GM18519 (cell line): ENCODE data around the gene FAHD2B.
A peak's percentile ranks its signal among the peaks of the same experiment; 100 is the strongest.
"Not testable (repeated sequence)": the region's sequence is repeated elsewhere in the genome, so short reads cannot be mapped to it uniquely, and the experiment has no call there.

ENCODE experiments used
- ATAC-seq: cut with Tn5 transposase; IDR thresholded peaks from one replicate; pipeline ENCODE4 v1.9.1; 2021; ENCODE audit warnings: mild to moderate bottlenecking, moderate library complexity; ENCODE audit not compliant: unreplicated experiment, low FRiP score

Gene FAHD2B, protein sequence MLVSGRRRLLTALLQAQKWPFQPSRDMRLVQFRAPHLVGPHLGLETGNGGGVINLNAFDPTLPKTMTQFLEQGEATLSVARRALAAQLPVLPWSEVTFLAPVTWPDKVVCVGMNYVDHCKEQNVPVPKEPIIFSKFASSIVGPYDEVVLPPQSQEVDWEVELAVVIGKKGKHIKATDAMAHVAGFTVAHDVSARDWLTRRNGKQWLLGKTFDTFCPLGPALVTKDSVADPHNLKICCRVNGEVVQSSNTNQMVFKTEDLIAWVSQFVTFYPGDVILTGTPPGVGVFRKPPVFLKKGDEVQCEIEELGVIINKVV

DNA sequence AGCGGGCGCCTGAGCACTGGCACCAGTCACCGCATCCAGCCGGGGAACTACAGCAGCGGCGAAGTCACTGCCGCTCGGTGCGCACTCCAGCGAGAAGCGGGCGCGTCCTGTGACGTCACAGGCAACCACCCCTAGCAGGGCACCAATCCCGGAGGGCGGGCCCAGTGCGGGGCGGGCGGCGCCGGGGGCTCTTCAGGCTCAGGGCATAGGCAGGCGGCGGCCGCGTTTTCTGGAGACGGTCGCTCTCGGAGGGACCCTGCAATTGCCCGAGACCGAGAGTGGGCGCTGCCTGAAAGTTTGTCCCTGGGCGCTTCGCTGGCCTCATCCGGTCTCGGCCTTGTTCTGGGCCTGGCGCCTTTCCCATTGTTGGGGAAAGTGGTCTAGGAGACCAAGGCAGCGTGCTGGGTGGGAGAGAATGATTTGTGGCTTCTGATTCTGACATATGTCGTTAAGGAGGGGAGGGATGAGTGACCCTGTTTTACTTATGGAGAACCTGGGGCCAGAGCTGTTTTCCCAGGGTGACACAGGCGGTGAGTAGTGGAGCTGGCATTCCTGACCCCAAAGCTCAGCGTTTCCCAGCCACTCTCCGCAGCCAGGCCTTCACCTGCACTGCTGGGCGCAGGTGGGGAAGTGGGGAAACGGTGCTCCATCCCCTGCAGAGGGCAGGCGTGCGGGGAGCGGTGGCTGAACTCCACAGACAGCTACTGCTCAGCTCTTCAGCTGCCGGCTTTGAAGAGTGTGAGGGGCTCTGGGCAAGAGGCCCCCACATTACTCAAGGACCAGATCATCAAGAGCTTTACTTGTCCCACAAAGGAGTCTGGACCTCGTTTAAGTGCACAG lies at the start of gene FAHD2B:
Gene FAHD2B, minus strand, starts transcription at position 111 of the 840 bp plus-strand sequence. CDS start 3,176 bp downstream, outside the sequence.
- ATAC-seq: peak; percentile 60

DNA sequence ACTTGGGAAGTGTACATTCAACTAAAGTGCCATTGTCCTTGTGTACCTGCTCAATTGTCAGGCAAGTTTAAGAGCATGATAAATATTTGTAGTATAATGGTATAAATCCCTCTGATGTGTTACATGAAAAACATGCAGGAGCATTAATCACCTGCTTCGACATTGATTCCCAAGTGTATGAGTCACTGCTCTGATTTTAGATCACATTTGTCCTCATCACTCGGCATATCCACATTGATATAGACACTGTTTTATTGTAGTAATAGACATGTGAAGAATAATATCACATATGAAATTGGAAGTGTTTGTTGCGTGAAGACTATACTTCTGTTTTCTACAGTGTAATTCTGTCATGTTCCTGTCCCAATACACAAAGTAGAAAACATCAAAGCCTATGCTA lies 49.3 kb upstream of the FAHD2B start:
- ATAC-seq: not testable (repeated sequence)

DNA sequence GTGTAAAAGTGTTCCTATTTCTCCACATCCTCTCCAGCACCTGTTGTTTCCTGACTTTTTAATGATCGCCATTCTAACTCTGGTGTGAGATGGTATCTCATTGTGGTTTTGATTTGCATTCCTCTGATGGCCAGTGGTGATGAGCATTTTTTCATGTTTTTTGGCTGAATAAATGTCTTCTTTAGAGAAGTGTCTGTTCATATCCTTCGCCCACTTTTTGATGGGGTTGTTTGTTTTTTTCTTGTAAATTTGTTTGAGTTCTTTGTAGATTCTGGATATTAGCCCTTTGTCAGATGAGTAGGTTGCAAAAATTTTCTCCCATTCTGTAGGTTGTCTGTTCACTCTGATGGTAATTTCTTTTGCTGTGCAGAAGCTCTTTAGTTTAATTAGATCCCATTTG lies 34.4 kb upstream of the FAHD2B start:
- ATAC-seq: not testable (repeated sequence)

DNA sequence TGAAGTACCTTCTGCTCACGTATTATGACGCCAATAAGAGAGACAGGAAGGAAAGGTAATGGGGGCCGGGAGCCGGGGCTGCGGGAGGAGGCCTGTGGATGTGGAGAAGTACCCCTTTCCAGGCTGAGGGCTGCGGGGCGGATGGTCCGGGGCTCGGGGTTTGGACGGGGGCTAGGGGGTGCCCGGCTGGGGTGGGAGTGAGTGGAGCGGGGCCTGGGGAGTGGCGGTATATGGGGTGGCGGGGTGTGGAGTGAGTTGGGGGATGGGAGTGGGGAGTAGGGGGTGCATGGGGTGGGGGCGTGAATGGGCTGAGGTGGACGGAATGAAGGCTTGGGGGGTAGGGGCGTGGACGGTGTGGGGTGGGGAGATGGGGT lies 19.2 kb upstream of the FAHD2B start:
- not testable (repeated sequence) for ATAC-seq

DNA sequence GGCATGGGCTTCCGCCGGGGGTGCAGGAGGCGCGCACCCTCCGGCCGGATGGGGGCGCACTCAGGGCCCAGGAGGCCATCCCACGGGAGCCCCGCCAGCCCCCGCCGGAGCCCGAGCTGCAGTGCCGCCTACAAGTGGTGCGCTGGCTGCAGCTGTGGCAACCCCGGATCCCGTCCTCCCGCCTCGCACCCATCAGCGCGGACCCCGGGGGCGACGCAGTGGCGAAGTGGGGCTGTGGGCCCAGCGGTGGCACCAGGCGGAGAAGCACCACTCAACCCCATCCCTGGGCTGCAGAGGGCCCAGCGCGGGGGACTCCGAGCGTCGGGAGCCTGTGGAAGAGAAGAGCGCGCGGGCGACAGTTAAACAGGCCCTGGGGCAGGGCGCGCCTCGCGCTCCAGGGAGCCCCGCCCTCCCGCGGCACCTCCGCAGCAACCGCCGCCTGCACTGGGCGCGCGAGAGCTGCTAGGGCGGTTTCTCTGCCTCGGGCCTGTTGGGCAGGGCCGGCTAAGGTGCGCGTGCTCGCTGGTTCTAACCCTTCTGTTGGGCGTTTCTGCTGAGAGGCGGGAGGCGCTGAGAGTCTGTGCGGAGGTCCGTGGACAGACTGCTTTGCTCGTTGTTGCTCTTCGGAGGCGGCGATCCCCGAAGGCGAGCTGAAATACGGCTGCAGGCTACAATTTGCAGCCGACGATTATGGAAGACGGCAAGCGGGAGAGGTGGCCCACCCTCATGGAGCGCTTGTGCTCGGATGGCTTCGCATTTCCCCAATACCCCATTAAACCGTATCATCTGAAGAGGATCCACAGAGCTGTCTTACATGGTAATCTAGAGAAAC lies 18.6 kb upstream of the FAHD2B start, which contains the start of gene ANKRD36:
Gene ANKRD36, plus strand, starts transcription at position 104 of the 832 bp plus-strand sequence. Its CDS starts 587 bp downstream, at position 691.
- peak; percentile 85 for ATAC-seq

DNA sequence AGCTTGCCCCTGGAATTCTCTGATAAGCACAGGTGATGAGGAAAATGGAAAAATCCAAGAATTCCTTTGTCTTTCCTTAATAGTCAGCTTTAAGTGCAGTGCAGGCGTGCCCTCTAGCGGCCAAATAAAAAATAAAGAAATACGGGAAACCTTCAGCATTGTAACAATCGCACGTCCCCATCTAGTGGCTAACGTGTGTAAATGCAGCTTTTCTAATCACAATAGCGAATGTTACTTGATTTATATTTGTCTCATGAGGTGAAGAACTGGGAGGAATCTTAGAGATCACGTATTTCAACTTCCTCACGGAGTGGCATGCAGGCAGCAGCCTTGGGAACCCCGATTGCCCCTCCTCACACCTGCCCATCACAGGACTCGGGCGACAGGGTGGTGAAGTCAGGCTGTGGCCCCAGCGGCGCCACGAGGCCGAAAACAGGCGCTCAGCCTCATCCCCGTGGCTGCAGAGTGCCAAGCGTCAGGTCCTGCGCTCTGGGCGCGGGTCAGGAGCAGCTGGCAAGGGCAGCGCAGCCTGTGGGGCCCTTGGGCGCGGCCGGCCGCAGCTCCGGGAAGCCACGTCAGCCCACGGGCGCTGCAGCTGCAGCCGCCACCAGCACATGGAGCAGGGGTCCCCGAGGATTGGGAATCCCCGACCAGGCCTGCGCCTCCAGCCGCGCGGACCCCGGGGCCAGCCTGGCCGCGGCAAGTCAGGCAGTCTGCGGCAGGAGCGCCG lies 17.8 kb upstream of the FAHD2B start:
- peak; percentile 35 for ATAC-seq

DNA sequence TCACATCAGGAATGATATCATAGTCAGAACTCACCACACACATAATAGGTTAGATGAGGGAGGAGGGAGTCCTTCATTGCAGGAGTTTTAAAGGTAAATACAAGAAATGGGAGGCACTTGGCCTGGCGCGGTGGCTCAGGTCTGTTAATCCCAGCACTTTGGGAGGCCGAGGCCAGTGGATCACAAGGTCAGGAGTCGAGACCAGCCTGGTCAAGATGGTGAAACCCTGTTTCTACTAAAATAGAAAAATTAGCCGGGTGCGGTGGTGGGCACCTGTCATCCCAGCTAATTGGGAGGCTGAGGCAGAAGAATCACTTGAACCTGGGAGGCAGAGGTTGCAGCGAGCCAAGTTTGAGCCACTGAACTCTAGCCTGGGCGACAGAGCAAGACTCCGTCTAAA lies 16.6 kb upstream of the FAHD2B start:
- not testable (repeated sequence) for ATAC-seq

DNA sequence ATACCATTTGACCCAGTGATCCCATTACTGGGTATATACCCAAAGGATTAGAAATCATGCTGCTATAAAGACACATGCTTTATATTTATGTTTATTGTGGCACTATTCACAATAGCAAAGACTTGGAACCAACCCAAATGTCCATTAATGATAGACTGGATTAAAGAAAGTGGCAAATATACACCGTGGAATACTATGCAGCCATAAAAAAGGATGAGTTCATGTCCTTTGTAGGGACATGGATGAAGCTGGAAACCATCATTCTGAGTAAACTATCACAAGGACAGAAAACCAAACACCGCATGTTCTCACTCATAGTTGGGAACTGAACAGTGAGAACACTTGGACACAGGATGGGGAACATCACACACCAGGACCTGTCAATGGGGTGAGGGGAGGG lies 12.2 kb upstream of the FAHD2B start:
- not testable (repeated sequence) for ATAC-seq

DNA sequence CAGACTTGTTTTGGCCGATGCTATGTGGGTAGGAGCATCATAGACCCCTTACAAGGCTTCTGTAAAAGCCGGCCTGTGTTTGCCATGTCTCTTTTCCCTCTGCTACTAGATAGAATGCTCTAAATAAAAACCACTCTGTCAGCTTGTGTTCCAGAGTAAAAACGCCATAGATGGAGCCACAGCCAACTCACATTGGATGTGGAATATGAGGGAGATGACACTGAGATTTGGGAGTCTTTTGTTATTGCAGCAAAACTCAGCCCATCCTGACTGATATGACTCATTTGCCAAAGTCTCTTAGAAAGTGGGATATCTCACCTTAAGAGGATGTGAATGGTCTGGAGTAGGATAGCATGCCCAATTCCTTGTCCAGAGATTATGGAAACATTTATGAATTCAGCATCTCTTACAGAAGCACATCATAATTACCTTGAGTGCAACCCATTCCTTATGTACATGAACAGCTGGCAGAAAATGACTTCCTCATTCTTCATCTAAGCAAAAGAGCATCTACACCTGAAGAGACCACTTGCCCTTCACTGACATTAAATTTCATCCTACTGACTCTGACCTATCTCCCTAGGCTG lies 4.2 kb upstream of the FAHD2B start:
- not testable (repeated sequence) for ATAC-seq

DNA sequence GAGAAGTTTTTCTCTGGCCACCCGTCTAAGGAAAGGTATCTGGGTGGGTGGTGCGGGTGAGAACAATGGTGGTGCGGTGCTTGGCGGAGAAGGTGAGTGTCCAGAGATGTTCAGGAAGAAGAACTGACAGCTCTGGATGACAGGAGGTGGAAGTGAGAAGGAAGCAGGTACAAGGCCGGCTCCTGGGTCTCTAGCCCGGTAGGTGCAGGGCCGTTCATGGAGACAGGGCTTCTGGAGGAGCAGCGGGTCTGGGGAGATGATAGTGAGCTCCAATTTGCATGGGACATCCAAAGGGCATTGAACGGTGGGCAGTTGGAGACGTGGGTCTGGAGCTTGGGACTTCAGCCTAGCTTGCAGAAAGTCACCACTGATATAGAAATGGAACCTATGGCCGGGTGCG lies 979 bp upstream of the FAHD2B start:
- no peak for ATAC-seq

DNA sequence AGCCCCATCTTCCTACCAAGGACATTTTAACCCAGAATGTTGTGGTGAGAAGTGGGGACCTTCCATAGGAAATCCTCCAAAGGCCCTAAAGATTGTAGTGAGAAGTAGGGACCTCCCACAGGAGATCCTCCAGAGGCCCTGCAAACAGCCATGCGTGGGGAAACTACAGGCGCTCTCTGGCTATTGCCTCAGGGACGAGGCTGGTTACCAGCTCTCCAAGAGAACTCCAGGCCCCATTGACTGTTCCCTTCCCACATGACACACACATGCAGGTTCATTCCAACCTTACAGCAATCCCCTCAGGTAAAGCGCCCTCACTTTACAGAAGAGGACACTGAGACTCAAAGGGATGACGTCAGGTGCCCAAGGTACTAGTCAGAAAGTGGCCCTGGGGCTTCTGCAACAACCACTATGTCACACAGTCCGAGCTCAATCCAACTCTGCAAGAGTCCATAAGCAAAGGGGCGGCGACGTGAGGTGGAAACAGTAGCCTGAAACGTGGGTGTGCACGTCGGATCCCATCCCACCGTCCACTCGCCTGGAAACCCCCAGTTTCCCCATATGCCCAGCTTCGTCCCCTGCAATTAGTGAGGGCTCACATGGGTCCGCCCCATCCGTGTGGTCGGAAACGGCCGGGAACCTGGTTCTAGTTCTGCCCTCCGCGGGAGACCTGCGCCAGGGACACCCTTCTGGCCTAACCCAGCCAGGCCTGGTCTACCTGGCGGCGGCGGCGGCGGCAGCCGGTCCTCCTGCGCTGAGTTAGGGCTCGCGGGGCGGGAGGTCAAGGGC lies 505 bp downstream of the FAHD2B start:
- peak; percentile 13 for ATAC-seq

DNA sequence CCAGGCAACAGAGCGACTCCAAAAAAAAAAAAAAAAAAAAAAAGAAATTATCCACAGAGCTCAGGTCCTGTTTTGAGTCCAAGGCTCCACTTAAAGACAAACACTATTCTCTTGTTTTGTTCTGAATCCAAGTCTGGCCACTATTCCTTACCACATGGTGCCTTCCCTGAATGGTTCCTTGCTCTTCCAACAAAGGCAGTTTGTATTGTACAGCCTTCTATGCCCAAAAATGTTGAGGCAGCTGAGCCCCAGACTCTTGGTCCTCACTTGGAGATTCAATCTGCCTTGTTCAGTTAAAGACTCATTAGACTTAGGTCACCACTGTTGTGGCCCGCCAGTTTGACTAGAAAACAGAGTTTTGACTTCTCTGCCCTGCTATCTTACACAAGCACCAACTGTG lies 1.7 kb downstream of the FAHD2B start:
- ATAC-seq: not testable (repeated sequence)

DNA sequence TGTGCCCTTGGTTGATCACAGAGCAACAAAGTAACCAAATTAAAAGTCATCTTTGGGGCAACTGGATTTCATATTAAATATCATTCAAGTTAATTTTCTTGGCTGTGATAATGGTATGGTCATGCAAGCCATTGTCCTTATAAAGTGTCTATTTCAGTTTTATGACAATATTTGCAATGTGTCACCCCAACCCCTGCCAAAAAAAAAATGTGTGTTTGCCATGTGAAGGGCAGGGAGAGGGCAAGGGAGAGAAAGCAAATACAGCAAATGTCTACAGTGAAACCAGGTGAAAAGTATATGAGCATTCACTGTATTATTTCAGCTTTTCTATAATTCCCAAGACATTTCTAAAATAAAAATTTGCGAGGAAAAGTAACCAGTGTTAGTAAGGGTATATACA lies 6.0 kb downstream of the FAHD2B start:
- not testable (repeated sequence) for ATAC-seq

DNA sequence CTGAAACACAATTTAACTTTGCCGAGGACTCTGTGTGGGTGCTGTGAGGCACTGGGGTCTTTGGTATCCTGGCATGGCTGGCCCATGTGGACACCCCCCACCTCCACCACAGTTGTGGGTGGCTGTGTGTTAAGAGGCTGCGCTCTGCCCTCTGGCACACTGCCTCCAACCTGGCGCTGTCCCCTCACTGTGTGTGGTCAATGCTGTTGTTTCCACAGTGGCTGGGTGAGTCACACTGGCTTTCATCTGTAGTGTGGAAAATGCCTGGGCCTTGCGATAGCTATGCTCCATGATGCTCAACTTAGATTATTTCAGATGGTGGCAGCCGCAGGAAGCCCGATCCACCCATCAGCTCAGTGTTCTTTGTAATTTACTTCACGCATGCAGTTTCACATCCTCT lies 9.6 kb downstream of the FAHD2B start:
- ATAC-seq: not testable (repeated sequence)

DNA sequence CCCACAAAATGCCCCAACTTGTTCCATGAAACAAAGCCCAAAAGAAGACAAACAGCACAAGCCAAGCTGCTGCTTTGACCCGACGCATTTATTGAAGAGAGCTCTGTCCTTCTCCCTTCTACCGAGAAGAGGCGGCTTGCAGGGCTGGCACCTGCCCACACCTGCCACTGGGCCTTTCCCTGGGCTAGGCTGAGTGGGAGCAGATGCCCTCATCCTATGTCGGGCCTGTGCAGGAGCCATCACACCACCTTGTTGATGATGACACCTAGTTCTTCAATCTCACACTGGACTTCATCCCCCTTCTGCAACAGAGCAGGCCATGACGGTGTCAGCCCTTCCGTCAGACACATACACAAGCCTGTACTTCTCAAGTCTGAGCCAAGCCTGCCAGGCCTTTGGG lies 11.2 kb downstream of the FAHD2B start:
- ATAC-seq: not testable (repeated sequence)

DNA sequence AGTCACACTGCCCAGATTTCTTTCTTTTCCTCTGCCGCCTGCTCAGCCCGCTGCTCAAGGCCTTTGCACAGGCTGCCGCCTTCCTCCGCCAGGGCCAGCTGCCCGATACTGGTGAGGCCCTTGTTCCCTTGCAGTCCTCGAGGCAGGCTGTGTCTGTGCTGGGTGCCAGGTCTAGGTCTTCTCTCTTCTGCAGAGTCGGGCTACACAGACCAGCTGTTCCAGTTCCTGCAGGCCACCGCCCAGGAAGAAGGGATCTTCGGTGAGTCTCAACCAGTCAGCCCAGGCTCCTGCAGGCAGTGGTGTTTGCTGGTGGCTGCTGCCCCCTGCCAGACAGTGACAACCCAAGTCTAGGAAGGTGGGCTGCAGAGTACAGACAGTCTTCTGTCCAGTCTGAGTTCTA lies 12.5 kb downstream of the FAHD2B start:
- ATAC-seq: not testable (repeated sequence)

DNA sequence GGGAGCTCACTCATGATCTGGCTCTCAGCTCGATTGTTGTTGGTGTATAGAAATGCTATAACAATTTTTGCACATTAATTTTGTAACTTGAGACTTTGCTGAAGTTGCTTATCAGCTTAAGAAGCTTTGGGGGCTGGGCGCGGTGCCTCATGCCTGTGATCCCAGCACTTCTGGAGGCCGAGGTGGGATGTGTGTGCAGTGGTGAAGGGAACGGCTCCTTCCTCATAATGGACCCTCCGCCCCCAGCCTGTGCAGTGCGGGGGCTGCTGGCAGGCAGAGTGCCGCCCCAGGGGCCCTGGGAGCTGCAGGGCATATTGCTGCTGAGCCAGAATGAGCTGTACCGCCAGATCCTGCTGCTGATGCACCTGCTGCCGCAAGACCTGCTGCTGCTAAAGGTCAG lies 13.8 kb downstream of the FAHD2B start:
- not testable (repeated sequence) for ATAC-seq

DNA sequence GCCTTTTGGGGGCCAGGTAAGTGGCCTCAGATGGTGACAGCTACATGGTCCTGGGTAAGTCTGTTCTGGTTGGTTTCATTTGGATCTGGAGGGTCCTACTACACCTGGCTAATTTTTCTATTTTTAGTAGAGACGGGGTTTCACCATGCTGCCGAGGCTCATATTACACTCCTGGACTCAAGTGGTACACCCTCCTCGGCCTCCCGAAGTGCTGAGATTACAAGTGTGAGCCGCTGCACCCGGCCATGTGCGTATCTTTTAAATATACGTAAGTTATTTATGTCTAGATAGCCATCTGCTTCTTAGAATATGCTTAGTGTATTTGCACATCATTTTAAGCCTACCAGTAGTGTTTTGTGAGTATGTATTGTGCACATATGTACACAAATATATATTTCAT lies 17.5 kb downstream of the FAHD2B start:
- not testable (repeated sequence) for ATAC-seq

DNA sequence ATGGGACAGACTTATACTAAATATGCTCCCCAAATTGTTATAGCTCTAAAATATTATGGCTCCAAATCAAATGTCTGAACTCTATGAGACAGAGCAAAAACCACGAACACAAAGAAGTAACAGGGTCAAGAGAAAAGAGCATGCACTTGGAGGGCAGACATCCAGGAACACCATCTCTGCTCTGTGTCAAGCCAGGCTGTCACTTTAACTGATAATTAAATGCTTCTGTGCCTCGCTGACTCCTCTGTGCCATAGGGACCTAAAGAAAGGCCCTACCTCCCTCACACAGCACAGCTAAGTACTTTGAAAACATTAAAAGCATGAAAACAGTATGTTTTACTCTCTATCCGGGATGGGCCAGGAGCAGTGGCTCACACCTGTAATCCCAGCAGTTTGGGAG lies 23.8 kb downstream of the FAHD2B start:
- not testable (repeated sequence) for ATAC-seq
